ENCODE measurements around the gene USP17L19.
"Not testable (repeated sequence)": the region's sequence is repeated elsewhere in the genome, so short reads cannot be mapped to it uniquely, and the experiment has no call there.

USP17L19 gene, protein sequence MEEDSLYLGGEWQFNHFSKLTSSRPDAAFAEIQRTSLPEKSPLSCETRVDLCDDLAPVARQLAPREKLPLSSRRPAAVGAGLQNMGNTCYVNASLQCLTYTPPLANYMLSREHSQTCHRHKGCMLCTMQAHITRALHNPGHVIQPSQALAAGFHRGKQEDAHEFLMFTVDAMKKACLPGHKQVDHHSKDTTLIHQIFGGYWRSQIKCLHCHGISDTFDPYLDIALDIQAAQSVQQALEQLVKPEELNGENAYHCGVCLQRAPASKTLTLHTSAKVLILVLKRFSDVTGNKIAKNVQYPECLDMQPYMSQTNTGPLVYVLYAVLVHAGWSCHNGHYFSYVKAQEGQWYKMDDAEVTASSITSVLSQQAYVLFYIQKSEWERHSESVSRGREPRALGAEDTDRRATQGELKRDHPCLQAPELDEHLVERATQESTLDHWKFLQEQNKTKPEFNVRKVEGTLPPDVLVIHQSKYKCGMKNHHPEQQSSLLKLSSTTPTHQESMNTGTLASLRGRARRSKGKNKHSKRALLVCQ

DNA sequence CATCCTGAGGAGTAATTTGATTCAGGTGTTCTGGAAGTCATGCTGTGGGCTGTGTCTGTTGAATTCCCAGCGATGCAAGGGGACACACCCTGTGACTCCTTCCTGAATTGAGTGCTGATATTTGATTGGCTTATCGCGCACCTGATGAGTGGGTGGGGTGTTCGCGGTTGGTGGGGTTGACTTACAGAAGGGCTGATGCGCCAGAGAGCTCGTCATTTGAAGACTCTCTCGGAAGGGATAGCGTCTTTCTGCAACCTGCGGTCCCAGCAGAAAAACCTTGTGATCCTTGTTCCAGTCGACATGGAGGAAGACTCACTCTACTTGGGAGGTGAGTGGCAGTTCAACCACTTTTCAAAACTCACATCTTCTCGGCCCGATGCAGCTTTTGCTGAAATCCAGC is at the start of gene USP17L19:
TSS of gene USP17L19 (plus strand) at position 301 of the 400 bp plus-strand sequence. CDS start at position 301, 0 bp downstream.
- DNase-seq, result not testable (repeated sequence)

DNA sequence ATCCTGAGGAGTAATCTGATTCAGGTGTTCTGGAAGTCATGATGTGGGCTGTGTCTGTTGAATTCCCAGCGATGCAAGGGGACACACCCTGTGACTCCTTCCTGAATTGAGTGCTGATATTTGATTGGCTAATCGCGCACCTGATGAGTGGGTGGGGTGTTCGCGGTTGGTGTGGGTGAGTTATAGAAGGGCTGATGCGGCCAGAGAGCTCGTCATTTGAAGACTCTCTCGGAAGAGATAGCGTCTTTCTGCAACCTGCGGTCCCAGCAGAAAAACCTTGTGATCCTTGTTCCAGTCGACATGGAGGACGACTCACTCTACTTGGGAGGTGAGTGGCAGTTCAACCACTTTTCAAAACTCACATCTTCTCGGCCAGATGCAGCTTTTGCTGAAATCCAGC is 42.8 kb upstream of the USP17L19 start, which contains the start of gene USP17L10:
TSS of gene USP17L10 (plus strand) at position 301 of the 400 bp plus-strand sequence. CDS start at position 301, 0 bp downstream.
- not testable (repeated sequence) for DNase-seq

DNA sequence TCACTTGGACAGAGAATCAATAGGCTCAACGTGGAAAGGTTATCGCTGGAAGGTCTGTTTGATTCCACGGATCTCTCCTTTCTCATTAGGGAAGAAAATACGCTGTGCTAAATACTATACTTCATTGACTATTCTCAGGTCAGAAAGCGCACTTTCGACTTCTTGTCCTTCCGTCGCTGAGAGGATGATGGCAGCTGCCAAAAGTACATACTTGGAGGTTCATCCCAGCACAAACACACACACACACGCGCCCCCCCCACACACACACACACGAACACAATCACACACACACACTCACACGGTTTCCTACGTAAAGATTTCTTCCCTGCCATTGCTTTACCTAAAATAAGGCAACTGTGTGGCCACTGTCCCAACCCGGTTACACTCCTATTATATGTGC is 38.5 kb upstream of the USP17L19 start:
- not testable (repeated sequence) for DNase-seq

DNA sequence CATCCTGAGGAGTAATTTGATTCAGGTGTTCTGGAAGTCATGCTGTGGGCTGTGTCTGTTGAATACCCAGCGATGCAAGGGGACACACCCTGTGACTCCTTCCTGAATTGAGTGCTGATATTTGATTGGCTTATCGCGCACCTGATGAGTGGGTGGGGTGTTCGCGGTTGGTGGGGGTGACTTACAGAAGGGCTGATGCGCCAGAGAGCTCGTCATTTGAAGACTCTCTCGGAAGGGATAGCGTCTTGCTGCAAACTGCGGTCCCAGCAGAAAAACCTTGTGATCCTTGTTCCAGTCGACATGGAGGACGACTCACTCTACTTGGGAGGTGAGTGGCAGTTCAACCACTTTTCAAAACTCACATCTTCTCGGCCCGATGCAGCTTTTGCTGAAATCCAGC is 38.1 kb upstream of the USP17L19 start, which contains the start of gene USP17L11:
TSS of gene USP17L11 (plus strand) at position 301 of the 400 bp plus-strand sequence. CDS start at position 301, 0 bp downstream.
- not testable (repeated sequence) for DNase-seq

DNA sequence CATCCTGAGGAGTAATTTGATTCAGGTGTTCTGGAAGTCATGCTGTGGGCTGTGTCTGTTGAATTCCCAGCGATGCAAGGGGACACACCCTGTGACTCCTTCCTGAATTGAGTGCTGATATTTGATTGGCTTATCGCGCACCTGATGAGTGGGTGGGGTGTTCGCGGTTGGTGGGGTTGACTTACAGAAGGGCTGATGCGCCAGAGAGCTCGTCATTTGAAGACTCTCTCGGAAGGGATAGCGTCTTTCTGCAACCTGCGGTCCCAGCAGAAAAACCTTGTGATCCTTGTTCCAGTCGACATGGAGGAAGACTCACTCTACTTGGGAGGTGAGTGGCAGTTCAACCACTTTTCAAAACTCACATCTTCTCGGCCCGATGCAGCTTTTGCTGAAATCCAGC is 33.3 kb upstream of the USP17L19 start, which contains the start of gene USP17L12:
TSS of gene USP17L12 (plus strand) at position 301 of the 400 bp plus-strand sequence. CDS start at position 301, 0 bp downstream.
- not testable (repeated sequence) for DNase-seq

DNA sequence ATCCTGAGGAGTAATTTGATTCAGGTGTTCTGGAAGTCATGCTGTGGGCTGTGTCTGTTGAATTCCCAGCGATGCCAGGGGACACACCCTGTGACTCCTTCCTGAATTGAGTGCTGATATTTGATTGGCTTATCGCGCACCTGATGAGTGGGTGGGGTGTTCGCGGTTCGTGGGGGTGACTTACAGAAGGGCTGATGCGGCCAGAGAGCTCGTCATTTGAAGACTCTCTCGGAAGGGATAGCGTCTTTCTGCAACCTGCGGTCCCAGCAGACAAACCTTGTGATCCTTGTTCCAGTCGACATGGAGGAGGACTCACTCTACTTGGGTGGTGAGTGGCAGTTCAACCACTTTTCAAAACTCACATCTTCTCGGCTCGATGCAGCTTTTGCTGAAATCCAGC is 28.6 kb upstream of the USP17L19 start, which contains the start of gene USP17L13:
TSS of gene USP17L13 (plus strand) at position 301 of the 400 bp plus-strand sequence. CDS start at position 301, 0 bp downstream.
- DNase-seq, result not testable (repeated sequence)

DNA sequence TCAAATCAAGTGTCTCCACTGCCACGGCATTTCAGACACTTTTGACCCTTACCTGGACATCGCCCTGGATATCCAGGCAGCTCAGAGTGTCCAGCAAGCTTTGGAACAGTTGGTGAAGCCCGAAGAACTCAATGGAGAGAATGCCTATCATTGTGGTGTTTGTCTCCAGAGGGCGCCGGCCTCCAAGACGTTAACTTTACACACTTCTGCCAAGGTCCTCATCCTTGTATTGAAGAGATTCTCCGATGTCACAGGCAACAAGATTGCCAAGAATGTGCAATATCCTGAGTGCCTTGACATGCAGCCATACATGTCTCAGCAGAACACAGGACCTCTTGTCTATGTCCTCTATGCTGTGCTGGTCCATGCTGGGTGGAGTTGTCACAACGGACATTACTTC is 22.9 kb upstream of the USP17L19 start:
- not testable (repeated sequence) for DNase-seq

DNA sequence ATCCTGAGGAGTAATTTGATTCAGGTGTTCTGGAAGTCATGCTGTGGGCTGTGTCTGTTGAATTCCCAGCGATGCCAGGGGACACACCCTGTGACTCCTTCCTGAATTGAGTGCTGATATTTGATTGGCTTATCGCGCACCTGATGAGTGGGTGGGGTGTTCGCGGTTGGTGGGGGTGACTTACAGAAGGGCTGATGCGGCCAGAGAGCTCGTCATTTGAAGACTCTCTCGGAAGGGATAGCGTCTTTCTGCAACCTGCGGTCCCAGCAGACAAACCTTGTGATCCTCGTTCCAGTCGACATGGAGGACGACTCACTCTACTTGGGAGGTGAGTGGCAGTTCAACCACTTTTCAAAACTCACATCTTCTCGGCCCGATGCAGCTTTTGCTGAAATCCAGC is 19.1 kb upstream of the USP17L19 start, which contains the start of gene USP17L15:
TSS of gene USP17L15 (plus strand) at position 301 of the 400 bp plus-strand sequence. CDS start at position 301, 0 bp downstream.
- not testable (repeated sequence) for DNase-seq

DNA sequence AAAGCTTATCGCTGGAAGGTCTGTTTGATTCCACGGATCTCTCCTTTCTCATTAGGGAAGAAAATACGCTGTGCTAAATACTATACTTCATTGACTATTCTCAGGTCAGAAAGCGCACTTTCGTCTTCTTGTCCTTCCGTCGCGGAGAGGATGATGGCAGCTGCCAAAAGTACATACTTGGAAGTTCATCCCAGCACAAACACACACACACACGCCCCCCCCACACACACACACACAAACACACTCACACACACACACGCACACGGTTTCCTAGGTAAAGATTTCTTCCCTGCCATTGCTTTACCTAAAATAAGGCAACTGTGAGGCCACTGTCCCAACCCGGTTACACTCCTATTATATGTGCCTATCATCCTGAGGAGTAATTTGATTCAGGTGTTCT is 14.7 kb upstream of the USP17L19 start:
- not testable (repeated sequence) for DNase-seq

DNA sequence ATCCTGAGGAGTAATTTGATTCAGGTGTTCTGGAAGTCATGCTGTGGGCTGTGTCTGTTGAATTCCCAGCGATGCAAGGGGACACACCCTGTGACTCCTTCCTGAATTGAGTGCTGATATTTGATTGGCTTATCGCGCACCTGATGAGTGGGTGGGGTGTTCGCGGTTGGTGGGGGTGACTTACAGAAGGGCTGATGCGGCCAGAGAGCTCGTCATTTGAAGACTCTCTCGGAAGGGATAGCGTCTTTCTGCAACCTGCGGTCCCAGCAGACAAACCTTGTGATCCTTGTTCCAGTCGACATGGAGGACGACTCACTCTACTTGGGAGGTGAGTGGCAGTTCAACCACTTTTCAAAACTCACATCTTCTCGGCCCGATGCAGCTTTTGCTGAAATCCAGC is 9.6 kb upstream of the USP17L19 start, which contains the start of gene USP17L17:
TSS of gene USP17L17 (plus strand) at position 301 of the 400 bp plus-strand sequence. CDS start at position 301, 0 bp downstream.
- DNase-seq, result not testable (repeated sequence)

DNA sequence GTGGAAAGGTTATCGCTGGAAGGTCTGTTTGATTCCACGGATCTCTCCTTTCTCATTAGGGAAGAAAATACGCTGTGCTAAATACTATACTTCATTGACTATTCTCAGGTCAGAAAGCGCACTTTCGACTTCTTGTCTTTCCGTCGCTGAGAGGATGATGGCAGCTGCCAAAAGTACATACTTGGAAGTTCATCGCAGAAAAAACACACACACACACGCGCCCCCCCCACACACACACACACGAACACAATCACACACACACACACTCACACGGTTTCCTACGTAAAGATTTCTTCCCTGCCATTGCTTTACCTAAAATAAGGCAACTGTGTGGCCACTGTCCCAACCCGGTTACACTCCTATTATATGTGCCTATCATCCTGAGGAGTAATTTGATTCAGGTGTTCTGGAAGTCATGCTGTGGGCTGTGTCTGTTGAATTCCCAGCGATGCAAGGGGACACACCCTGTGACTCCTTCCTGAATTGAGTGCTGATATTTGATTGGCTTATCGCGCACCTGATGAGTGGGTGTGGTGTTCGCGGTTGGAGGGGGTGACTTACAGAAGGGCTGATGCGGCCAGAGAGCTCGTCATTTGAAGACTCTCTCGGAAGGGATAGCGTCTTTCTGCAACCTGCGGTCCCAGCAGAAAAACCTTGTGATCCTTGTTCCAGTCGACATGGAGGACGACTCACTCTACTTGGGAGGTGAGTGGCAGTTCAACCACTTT is 5.1 kb upstream of the USP17L19 start, which contains the start of gene USP17L18:
TSS of gene USP17L18 (plus strand) at position 678 of the 728 bp plus-strand sequence. CDS start at position 678, 0 bp downstream.
- peak; percentile 0 for DNase-seq

DNA sequence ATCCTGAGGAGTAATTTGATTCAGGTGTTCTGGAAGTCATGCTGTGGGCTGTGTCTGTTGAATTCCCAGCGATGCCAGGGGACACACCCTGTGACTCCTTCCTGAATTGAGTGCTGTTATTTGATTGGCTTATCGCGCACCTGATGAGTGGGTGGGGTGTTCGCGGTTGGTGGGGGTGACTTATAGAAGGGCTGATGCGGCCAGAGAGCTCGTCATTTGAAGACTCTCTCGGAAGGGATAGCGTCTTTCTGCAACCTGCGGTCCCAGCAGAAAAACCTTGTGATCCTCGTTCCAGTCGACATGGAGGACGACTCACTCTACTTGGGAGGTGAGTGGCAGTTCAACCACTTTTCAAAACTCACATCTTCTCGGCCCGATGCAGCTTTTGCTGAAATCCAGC is 4.6 kb downstream of the USP17L19 start, which contains the start of gene USP17L20:
TSS of gene USP17L20 (plus strand) at position 301 of the 400 bp plus-strand sequence. CDS start at position 301, 0 bp downstream.
- not testable (repeated sequence) for DNase-seq

DNA sequence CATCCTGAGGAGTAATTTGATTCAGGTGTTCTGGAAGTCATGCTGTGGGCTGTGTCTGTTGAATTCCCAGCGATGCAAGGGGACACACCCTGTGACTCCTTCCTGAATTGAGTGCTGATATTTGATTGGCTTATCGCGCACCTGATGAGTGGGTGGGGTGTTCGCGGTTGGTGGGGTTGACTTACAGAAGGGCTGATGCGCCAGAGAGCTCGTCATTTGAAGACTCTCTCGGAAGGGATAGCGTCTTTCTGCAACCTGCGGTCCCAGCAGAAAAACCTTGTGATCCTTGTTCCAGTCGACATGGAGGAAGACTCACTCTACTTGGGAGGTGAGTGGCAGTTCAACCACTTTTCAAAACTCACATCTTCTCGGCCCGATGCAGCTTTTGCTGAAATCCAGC is 9.4 kb downstream of the USP17L19 start, which contains the start of gene USP17L21:
TSS of gene USP17L21 (plus strand) at position 301 of the 400 bp plus-strand sequence. CDS start at position 301, 0 bp downstream.
- not testable (repeated sequence) for DNase-seq

DNA sequence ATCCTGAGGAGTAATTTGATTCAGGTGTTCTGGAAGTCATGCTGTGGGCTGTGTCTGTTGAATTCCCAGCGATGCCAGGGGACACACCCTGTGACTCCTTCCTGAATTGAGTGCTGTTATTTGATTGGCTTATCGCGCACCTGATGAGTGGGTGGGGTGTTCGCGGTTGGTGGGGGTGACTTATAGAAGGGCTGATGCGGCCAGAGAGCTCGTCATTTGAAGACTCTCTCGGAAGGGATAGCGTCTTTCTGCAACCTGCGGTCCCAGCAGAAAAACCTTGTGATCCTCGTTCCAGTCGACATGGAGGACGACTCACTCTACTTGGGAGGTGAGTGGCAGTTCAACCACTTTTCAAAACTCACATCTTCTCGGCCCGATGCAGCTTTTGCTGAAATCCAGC is 14.1 kb downstream of the USP17L19 start, which contains the start of gene USP17L22:
TSS of gene USP17L22 (plus strand) at position 301 of the 400 bp plus-strand sequence. CDS start at position 301, 0 bp downstream.
- DNase-seq, result not testable (repeated sequence)

DNA sequence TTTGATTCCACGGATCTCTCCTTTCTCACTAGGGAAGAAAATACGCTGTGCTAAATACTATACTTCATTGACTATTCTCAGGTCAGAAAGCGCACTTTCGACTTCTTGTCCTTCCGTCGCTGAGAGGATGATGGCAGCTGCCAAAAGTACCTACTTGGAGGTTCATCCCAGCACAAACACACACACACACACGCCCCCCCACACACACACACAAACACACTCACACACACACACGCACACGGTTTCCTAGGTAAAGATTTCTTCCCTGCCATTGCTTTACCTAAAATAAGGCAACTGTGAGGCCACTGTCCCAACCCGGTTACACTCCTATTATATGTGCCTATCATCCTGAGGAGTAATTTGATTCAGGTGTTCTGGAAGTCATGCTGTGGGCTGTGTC is 18.5 kb downstream of the USP17L19 start:
- DNase-seq, result not testable (repeated sequence)
